Parathyroid adenoma (tissue), 2 donors: ENCODE results near the gene PDIA3.

Experiments
- H2AFZ ChIP-seq: fragments of 300-600 bp; sonication (generic); one replicate; pipeline ENCODE4 v1.7.0; 2017; ENCODE audit warnings: antibody characterized with exemption, mild to moderate bottlenecking
- H3K27ac ChIP-seq: fragments of 300-600 bp; sonication (generic); one replicate; pipeline ENCODE4 v1.7.0; 2017
- H3K27me3 ChIP-seq: fragments of 300-600 bp; sonication (generic); one replicate; pipeline ENCODE4 v1.7.0; 2017; ENCODE audit warnings: low read length; ENCODE audit not compliant: control insufficient read depth, insufficient read depth
- H3K36me3 ChIP-seq: fragments of 300-600 bp; sonication (generic); one replicate; pipeline ENCODE4 v1.7.0; 2017; ENCODE audit warnings: low read length; ENCODE audit not compliant: control insufficient read depth, insufficient read depth
- H3K4me1 ChIP-seq: fragments of 300-600 bp; sonication (generic); one replicate; pipeline ENCODE4 v1.7.0; 2017; ENCODE audit warnings: control low read depth
- H3K4me2 ChIP-seq: fragments of 300-600 bp; sonication (generic); one replicate; pipeline ENCODE4 v1.7.0; 2017; ENCODE audit warnings: low read length
- H3K4me3 ChIP-seq: fragments of 300-600 bp; sonication (generic); one replicate; pipeline ENCODE4 v1.7.0; 2017; ENCODE audit warnings: low read depth, low read length
- H3K79me2 ChIP-seq: fragments of 300-600 bp; sonication (generic); one replicate; pipeline ENCODE4 v1.7.0; 2017; ENCODE audit warnings: control low read depth
- H3K9ac ChIP-seq: fragments of 300-600 bp; sonication (generic); one replicate; pipeline ENCODE4 v1.7.0; 2017; ENCODE audit warnings: mild to moderate bottlenecking
- H3K9me3 ChIP-seq: fragments of 300-600 bp; sonication (generic); one replicate; pipeline ENCODE4 v1.7.0; 2017; ENCODE audit warnings: low read length; ENCODE audit not compliant: control insufficient read depth
- CTCF ChIP-seq: fragments of 300-600 bp; sonication (generic); IDR thresholded peaks from one replicate; pipeline ENCODE4 v1.7.0; 2017; ENCODE audit warnings: antibody characterized with exemption, mild to moderate bottlenecking
- donor health status: primary hyperparathyroidism.

The PDIA3 gene

GRCh38 chr15:43777267-43777914 lies 31.2 kb downstream of the PDIA3 start:
- Histone ChIP-seq H3K9ac (no peak overlapping the region), H2AFZ (peak overlapping the region; percentile 93), H3K4me1 (no peaks in the 10 kb centered on the region), H3K36me3 (no peaks in the 10 kb centered on the region), H3K9me3 (no peaks in the 10 kb centered on the region), H3K79me2 (no peaks in the 10 kb centered on the region), H3K4me2 (peak overlapping the region; percentile 93), H3K4me3 (peak overlapping the region; percentile 79), H3K27me3 (no peaks in the 10 kb centered on the region), H3K27ac (peak overlapping the region; percentile 60)
- TF ChIP-seq CTCF = peak; percentile 50

GRCh38 chr15:43779016-43779415 lies 32.8 kb downstream of the PDIA3 start:
- Histone ChIP-seq H3K4me1 (no peaks in the 10 kb centered on the region), H3K36me3 (no peaks in the 10 kb centered on the region), H3K27me3 (no peaks in the 10 kb centered on the region), H3K27ac (no peak overlapping the region), H3K4me2 (no peak overlapping the region), H3K9ac (no peak overlapping the region), H2AFZ (no peak overlapping the region), H3K4me3 (no peak overlapping the region), H3K79me2 (no peaks in the 10 kb centered on the region), H3K9me3 (no peaks in the 10 kb centered on the region)
- TF ChIP-seq CTCF = no peak

GRCh38 chr15:43789409-43789808 lies 43.2 kb downstream of the PDIA3 start:
- no peaks in the 10 kb centered on the region for H3K36me3 ChIP-seq
- TF ChIP-seq CTCF = no peak
- H3K4me1 ChIP-seq = no peaks in the 10 kb centered on the region
- no peak overlapping the region for H3K9ac ChIP-seq
- H3K27ac ChIP-seq = no peak overlapping the region
- no peak overlapping the region for H2AFZ ChIP-seq
- H3K27me3 ChIP-seq = no peaks in the 10 kb centered on the region
- no peaks in the 10 kb centered on the region for H3K9me3 ChIP-seq
- H3K4me2 ChIP-seq = no peak overlapping the region
- peaks cover 5% of the 10 kb centered on the region for H3K79me2 ChIP-seq
- no peak overlapping the region for H3K4me3 ChIP-seq

- Histone ChIP-seq H3K4me1 (no peaks in the 10 kb centered on the region), H3K79me2 (peaks cover 10% of the 10 kb centered on the region), H2AFZ (peak within 1 kb of the TSS; percentile 86), H3K36me3 (no peaks in the 10 kb centered on the region), H3K4me2 (peak within 1 kb of the TSS; percentile 98), H3K9me3 (no peaks in the 10 kb centered on the region), H3K27ac (peak within 1 kb of the TSS; percentile 93), H3K9ac (peak within 1 kb of the TSS; percentile 87), H3K27me3 (no peaks in the 10 kb centered on the region), H3K4me3 (peak within 1 kb of the TSS; percentile 99)
- no peak for TF ChIP-seq CTCF
Observed at GRCh38 chr15:43791993-43792760, 45.9 kb downstream of the PDIA3 start, which contains the start of gene SERF2. TSS of gene SERF2 (plus strand) at chr15:43792320. CDS start at chr15:43792377, 57 bp downstream.
